Psoas muscle (tissue), 8 donors: ENCODE measurements around the gene PDE1C. TPM values are rescaled to one million over a fixed set of nuclear protein-coding genes. Genes with fewer than 3 reads are reported as not detected.

Experiments used
- ATAC-seq, 4 donors: fragments of 200-7000 bp; cut with Tn5 transposase; one replicate each; pipeline ENCODE4 v1.9.1; 2020; ENCODE audit warnings: moderate library complexity in 3 of 4, mild to moderate bottlenecking in 2 of 4
- DNase-seq, 2 donors: peaks; one replicate each; pipeline ENCODE4 v3.0.0-alpha.2; 2020
- H3K27ac ChIP-seq: fragments of 200-600 bp; one replicate; pipeline ENCODE4 v1.8.0; 2022
- H3K27me3 ChIP-seq, 3 donors: fragments of 200-600 bp in 1 of 3; one replicate each; pipeline versions ENCODE4 v1.6.1 to v1.8.0; 2013 to 2022; ENCODE audit warnings: low read length in 2 of 3, mild to moderate bottlenecking in 2 of 3, moderate library complexity in 1 of 3; ENCODE audit not compliant: insufficient read depth in 3 of 3
- H3K36me3 ChIP-seq, 2 donors: fragments of 200-600 bp in 1 of 2; one replicate each; pipeline versions ENCODE4 v1.6.1 to v1.8.0; 2013 to 2022; ENCODE audit warnings: low read depth in 1 of 2, mild to moderate bottlenecking in 1 of 2, moderate library complexity in 1 of 2; ENCODE audit not compliant: insufficient read depth in 1 of 2
- H3K4me1 ChIP-seq: fragments of 200-600 bp; one replicate; pipeline ENCODE4 v1.8.0; 2022
- H3K4me3 ChIP-seq: fragments of 200-600 bp; one replicate; pipeline ENCODE4 v1.8.0; 2022; ENCODE audit warnings: mild to moderate bottlenecking
- H3K9me3 ChIP-seq: fragments of 200-600 bp; one replicate; pipeline ENCODE4 v1.8.0; 2022
- CTCF ChIP-seq: fragments of 200-600 bp; IDR thresholded peaks from one replicate; pipeline ENCODE4 v1.8.0; 2022; ENCODE audit warnings: antibody characterized with exemption
- WGBS, 3 donors: extraction: QIAGEN DNeasy Blood & Tissue Kit; methylation state at CpG; one replicate each; pipeline versions ENCODE4 v1.1.6 to v1.1.7; 2013; 5-methylcytosine and 5-hydroxymethylcytosine counted together
- intact Hi-C, 2 donors: fragments of 100-400 bp; cut with DNase I; formaldehyde crosslinking; loops; one replicate each; pipeline versions ENCODE4 v1.11.0 to v1.14.2; 2022
- long read RNA-seq, 2 donors: library from polyadenylated mRNA; unstranded; transcript quantifications; one replicate each; pipeline ENCODE4 v2.0.0, GENCODE V29; 2021
- polyA plus RNA-seq, 3 donors: library from polyadenylated mRNA; stranded (reverse); fragments of 200-250 nt; gene quantifications; one replicate each; pipeline ENCODE4 v1.2.3, GENCODE V29; 2013
- total RNA-seq, 4 donors: library from RNA; stranded (reverse); fragmentation: NEBNext Ultra II Directional in 2 of 4; extraction: Animal tissue kit (Norgen Biotek cat#: 25700) in 2 of 4; gene quantifications; one replicate each; pipeline versions ENCODE4 v1.2.1 to v1.2.4, GENCODE V29; 2021 to 2023
- donor health status: healthy with polysubstance abuse.
- donor health status: DM: no; HTN: no; CAD: no; lungs with moderate emphysema.
- donor health status: Bipolar disorder and iron deficiency.
- donor health status: healthy.
- donor health status: DM: yes; HTN: yes; CAD: no.
- donor health status: DM: no; HTN: no; CAD: no.
- donor health status: DM: no; HTN: no; CAD: no.
- donor health status: DM: yes; HTN: yes; CAD: no.

PDE1C gene
- 1 to 10 TPM in 1 of 4 donors, under 1 TPM in 3; 0.64 to 1.9 (median 0.84) TPM for total RNA-seq
- under 1 TPM; 0.20 to 0.42 (median 0.39) TPM for polyA plus RNA-seq
- long read RNA-seq, donor 1, partial matches to known transcripts = 0 of 1 reads
- long read RNA-seq, donor 1, other reads (novel, unspliced or antisense) = 1 of 1 reads
- long read RNA-seq, donor 2 = 0 reads

GRCh38 chr7:32070406-32071360 lies at the start of gene PDE1C:
Gene PDE1C, minus strand, starts transcription at chr7:32070407.
- no peak for TF ChIP-seq CTCF
- Histone ChIP-seq H3K9me3 (no peaks in the 10 kb centered on the region), H3K4me1 (no peaks in the 10 kb centered on the region), H3K36me3 (no peaks in the 10 kb centered on the region), H3K4me3 (peak within 1 kb of the TSS; percentile 62), H3K27me3 (peaks cover 4 to 23% (median 5%) of the 10 kb centered on the region in 3 donors), H3K27ac (no peak within 1 kb of the TSS)
- DNase-seq = peak in 1 of 2 donors; percentile 19
- WGBS, 3 donors = 2% methylated on average over 79 to 88 of the region's 88 CpGs
- ATAC-seq = peak in 3 of 4 donors; percentile 23 to 71 (median 67)
- intact Hi-C loops = no loop called here

DNA sequence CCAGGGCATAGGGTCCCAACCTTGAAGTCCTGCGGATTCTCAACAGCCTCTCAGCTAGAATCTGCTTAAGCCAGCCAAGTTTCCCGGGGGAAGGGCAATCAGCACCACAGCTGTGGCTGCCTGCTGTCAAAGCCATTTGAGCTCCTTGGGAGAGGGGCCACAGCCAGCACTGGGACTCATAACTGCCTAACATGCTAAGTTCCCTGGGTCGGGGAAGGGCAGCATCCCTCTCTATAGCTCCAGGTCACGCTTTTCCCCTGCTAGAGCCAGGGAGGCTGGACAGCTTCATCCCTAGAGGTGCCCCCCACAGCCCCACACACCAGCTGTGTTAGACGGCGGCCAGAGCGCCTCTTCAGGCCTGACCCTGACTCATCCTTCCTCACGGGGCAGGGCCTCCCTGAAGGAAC lies 49.6 kb upstream of the PDE1C start:
- 33 to 39% (median 37%) methylated on average over 8 of the region's 8 CpGs for WGBS, 3 donors
- DNase-seq (no peak), ATAC-seq (no peak)
- Histone ChIP-seq H3K9me3 (peaks cover 9% of the 10 kb centered on the region), H3K4me3 (no peak overlapping the region), H3K36me3 (no peaks in the 10 kb centered on the region), H3K27ac (no peak overlapping the region), H3K4me1 (no peaks in the 10 kb centered on the region), H3K27me3 (no peaks in the 10 kb centered on the region)
- TF ChIP-seq CTCF = no peak
- intact Hi-C loops = no loop called here

- DNase-seq = no peak
- 69 to 80% (median 74%) methylated on average over 2 of the region's 2 CpGs for WGBS, 3 donors
- H3K9me3 ChIP-seq = no peaks in the 10 kb centered on the region
- H3K4me1 ChIP-seq = no peaks in the 10 kb centered on the region
- intact Hi-C loops = no loop called here
- no peaks in the 10 kb centered on the region for H3K27me3 ChIP-seq
- no peak for TF ChIP-seq CTCF
- ATAC-seq = no peak
- H3K4me3 ChIP-seq = no peak overlapping the region
- no peak overlapping the region for H3K27ac ChIP-seq
- H3K36me3 ChIP-seq = no peaks in the 10 kb centered on the region
Measured at GRCh38 chr7:32117837-32118236, 47.6 kb upstream of the PDE1C start.

DNA sequence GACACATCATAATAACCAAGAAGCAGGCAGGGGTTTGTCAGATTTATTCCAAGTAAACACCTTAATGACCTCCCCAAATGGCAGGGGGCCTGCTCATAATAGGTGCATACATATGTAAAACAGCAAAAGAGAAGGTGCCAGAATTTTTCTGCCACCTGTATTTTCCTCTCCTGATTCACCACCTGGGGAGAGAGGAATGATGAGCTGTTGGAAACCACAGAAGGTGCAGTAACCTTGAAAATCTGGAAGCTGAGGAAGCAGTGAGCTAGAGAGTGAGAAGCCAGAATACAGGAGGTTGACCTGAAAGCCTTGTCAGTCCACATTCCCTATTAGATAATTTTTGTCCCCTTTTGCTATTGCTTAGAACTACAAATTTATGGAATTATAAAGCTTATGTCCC lies 46.2 kb upstream of the PDE1C start:
- no peaks in the 10 kb centered on the region for H3K36me3 ChIP-seq

More for the DNA sequence above, 46.2 kb upstream of the PDE1C start:
- Histone ChIP-seq H3K4me3 (no peak overlapping the region), H3K27ac (no peak overlapping the region), H3K4me1 (no peaks in the 10 kb centered on the region), H3K27me3 (no peaks in the 10 kb centered on the region), H3K9me3 (no peaks in the 10 kb centered on the region)
- ATAC-seq (no peak), DNase-seq (no peak)
- intact Hi-C loops = no loop called here
- TF ChIP-seq CTCF = no peak
